Activated CD4-positive, CD25-positive, alpha-beta regulatory T cell treated with anti-CD3 and anti-CD28 coated beads, Interleukin-2, amount 50 U/mL, for 16 hours (primary cell): ENCODE measurements around the gene APLF.
A peak's percentile ranks its signal among the peaks of the same experiment; 100 is the strongest.
"Not testable (repeated sequence)": the region's sequence is repeated elsewhere in the genome, so short reads cannot be mapped to it uniquely, and the experiment has no call there.

ENCODE experiments used
- DNase-seq: peaks from one replicate; pipeline ENCODE4 v3.0.0-alpha.2; 2020; ENCODE audit warnings: low read depth, low spot score

Gene APLF

GRCh38 chr2:68441179-68441993, 26.0 kb upstream of the APLF start:
- peak; percentile 81 for DNase-seq

GRCh38 chr2:68441994-68442322, 25.4 kb upstream of the APLF start:
- no peak for DNase-seq

GRCh38 chr2:68446425-68446824, 21.0 kb upstream of the APLF start:
- DNase-seq = not testable (repeated sequence)

- no peak for DNase-seq
Measured at GRCh38 chr2:68447118-68447517, 20.3 kb upstream of the APLF start.

GRCh38 chr2:68448671-68449653, 18.4 kb upstream of the APLF start:
- DNase-seq = no peak

- DNase-seq = no peak
Measured at GRCh38 chr2:68452158-68452900, 15.1 kb upstream of the APLF start.

GRCh38 chr2:68453761-68454360, 13.5 kb upstream of the APLF start:
- no peak for DNase-seq

- no peak for DNase-seq
Measured at GRCh38 chr2:68454719-68455118, 12.7 kb upstream of the APLF start.

- no peak for DNase-seq
Measured at GRCh38 chr2:68456198-68456597, 11.2 kb upstream of the APLF start.

GRCh38 chr2:68458981-68459380, 8.4 kb upstream of the APLF start:
- no peak for DNase-seq

- DNase-seq = no peak
Measured at GRCh38 chr2:68463287-68463877, 4.0 kb upstream of the APLF start.

- DNase-seq = no peak
Measured at GRCh38 chr2:68464651-68465050, 2.7 kb upstream of the APLF start.

- no peak for DNase-seq
Measured at GRCh38 chr2:68465081-68465916, 2.1 kb upstream of the APLF start.

GRCh38 chr2:68466361-68466777, 1.0 kb upstream of the APLF start:
- DNase-seq = peak; percentile 32

- DNase-seq = no peak
Measured at GRCh38 chr2:68466778-68467076, 658 bp upstream of the APLF start.

GRCh38 chr2:68468801-68469200, 1.4 kb downstream of the APLF start:
- no peak for DNase-seq

- no peak for DNase-seq
Measured at GRCh38 chr2:68469935-68470334, 2.5 kb downstream of the APLF start.

GRCh38 chr2:68471385-68471784, 4.0 kb downstream of the APLF start:
- DNase-seq = no peak

GRCh38 chr2:68472796-68473414, 5.5 kb downstream of the APLF start:
- no peak for DNase-seq

GRCh38 chr2:68475110-68475509, 7.7 kb downstream of the APLF start:
- DNase-seq = no peak
